ENCODE measurements around the gene NTM. TPM values are rescaled to one million over a fixed set of nuclear protein-coding genes. Genes with fewer than 3 reads are reported as not detected.

Gene NTM
- total RNA-seq, 1 experiment from 2014 or later, result 16.4 TPM

GRCh38 chr11:131694526-131695424 lies 324.4 kb downstream of the NTM start (continued):
- no peak for TF ChIP-seq AR (CRISPR knock-in tag; IDR thresholded peaks at IDR 0.05)
- no peak for TF ChIP-seq HMGA2 (CRISPR knock-in tag; IDR thresholded peaks at IDR 0.05)
- no peak for TF ChIP-seq ATF2 (CRISPR knock-in tag; IDR thresholded peaks at IDR 0.05; ENCODE audit: borderline replicate concordance, low read depth)
- TF ChIP-seq ZNF232 (CRISPR knock-in tag; IDR thresholded peaks at IDR 0.05), result no peak
- no peak for TF ChIP-seq TCF7 (CRISPR knock-in tag; IDR thresholded peaks at IDR 0.05; ENCODE audit: low read depth)
- peak; percentile 46; the same call in 1 of the 2 replicates for TF ChIP-seq ZNF263 (CRISPR knock-in tag; IDR thresholded peaks at IDR 0.05; ENCODE audit: low read depth)
- no peak for TF ChIP-seq GRHL2 (CRISPR knock-in tag; IDR thresholded peaks at IDR 0.05; ENCODE audit: insufficient replicate concordance, severe bottlenecking)
- TF ChIP-seq ATF1 (CRISPR knock-in tag; IDR thresholded peaks at IDR 0.05), result no peak
- no peak for TF ChIP-seq ERG (CRISPR knock-in tag; IDR thresholded peaks at IDR 0.05)
- no peak for TF ChIP-seq NR2C2 (CRISPR knock-in tag; IDR thresholded peaks at IDR 0.05)
- no peak for TF ChIP-seq SP1 (CRISPR knock-in tag; conservative IDR thresholded peaks at IDR 0.05)
- no peak for TF ChIP-seq CREM (CRISPR knock-in tag; IDR thresholded peaks at IDR 0.05)
- no peak for TF ChIP-seq EMX1 (CRISPR knock-in tag; IDR thresholded peaks at IDR 0.05)
- no peak for TF ChIP-seq ZNF423 (CRISPR knock-in tag; IDR thresholded peaks at IDR 0.05)
- no peak for TF ChIP-seq IRF2 (CRISPR knock-in tag; IDR thresholded peaks at IDR 0.05; ENCODE audit: borderline replicate concordance, low read depth)
- no peak for TF ChIP-seq RELA (CRISPR knock-in tag; IDR thresholded peaks at IDR 0.05; ENCODE audit: borderline replicate concordance)
- TF ChIP-seq KAT7 (CRISPR knock-in tag; IDR thresholded peaks at IDR 0.05; ENCODE audit: borderline replicate concordance), result no peak
- no peak for TF ChIP-seq ZBTB21 (CRISPR knock-in tag; IDR thresholded peaks at IDR 0.05; ENCODE audit: borderline replicate concordance)
- no peak for TF ChIP-seq PRDM15 (CRISPR knock-in tag; IDR thresholded peaks at IDR 0.05)
- TF ChIP-seq ZBTB43 (CRISPR knock-in tag; IDR thresholded peaks at IDR 0.05), result no peak
- no peak for TF ChIP-seq TEAD4 (CRISPR knock-in tag; IDR thresholded peaks at IDR 0.05)
- no peak for TF ChIP-seq JUN (CRISPR knock-in tag; IDR thresholded peaks at IDR 0.05)
- TF ChIP-seq FOXP4 (CRISPR knock-in tag; IDR thresholded peaks at IDR 0.05), result no peak
